Cardiac septum (tissue), 1 donor: ENCODE results near the gene ZC3H12C. TPM values are rescaled to one million over a fixed set of nuclear protein-coding genes. Genes with fewer than 3 reads are reported as not detected.
"Not testable (repeated sequence)": the region's sequence is repeated elsewhere in the genome, so short reads cannot be mapped to it uniquely, and the experiment has no call there.

Experiments used
- DNase-seq: peaks from one replicate; pipeline ENCODE4 v3.0.0-alpha.2; 2020; ENCODE audit warnings: low spot score
- intact Hi-C: fragments of 100-400 bp; cut with DNase I; formaldehyde crosslinking; loops from one replicate; pipeline ENCODE4 v1.14.0; 2022
- total RNA-seq: library from RNA; stranded (reverse); fragmentation: NEBNext Ultra II Directional; extraction: Animal tissue kit (Norgen Biotek cat#: 25700); gene quantifications from one replicate; pipeline ENCODE4 v1.2.1, GENCODE V29; 2021
- donor health status: DM: no; HTN: no; CAD: no.

Gene ZC3H12C
- total RNA-seq, 1 donor from 2014 or later = 20.0 TPM

- no peak for DNase-seq
- intact Hi-C loops = no loop called here
These were observed 105.0 kb downstream of the ZC3H12C start for GRCh38 chr11:110198031-110198729.

GRCh38 chr11:110199184-110199981 lies 106.2 kb downstream of the ZC3H12C start:
- intact Hi-C loops = no loop called here
- no peak for DNase-seq

GRCh38 chr11:110200241-110200640 lies 107.0 kb downstream of the ZC3H12C start:
- no peak for DNase-seq
- intact Hi-C loops = loop anchor here (2.0 to 10.0 kb wide), 4 partner anchors 177 to 1035 kb away; no protein-coding TSS in a partner anchor

DNA sequence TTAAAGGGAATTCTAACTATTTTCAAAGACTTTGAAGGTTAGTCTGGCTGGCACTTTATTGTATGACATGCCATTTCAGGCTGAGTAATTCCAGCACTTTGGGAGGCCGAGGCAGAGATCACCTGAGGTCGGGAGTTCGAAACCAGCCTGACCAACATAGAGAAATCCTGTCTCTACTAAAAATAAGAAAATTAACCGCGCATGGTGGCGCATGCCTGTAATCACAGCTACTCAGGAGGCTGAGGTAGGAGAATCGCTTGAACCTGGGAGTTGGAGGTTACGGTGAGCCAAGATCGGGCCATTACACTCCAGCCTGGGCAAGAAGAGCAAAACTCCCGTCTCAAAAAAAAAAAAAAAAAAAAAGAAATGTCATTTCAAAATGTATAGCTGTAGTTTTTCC lies 107.6 kb downstream of the ZC3H12C start:
- DNase-seq = no peak
- intact Hi-C loops = loop anchor here (1.0 to 10.0 kb wide), 5 partner anchors 164 to 1034 kb away; no protein-coding TSS in a partner anchor

DNA sequence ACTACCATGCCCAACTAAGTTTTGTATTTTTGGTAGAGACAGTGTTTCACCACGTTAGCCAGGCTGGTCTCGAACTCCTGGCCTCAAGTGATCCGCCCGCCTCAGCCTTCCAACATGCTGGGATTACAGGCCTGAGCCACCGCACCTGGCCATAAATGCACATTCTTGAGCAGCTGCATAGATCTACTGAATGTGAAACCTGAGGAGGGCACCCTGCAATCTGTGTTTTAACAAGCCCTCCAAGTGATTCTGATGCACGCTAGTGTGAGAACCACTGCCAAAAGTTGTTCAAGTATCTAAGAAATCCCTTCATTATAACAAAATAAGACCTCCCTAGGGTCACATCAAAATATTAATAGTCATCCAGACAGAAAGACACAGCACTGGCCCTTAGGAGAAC lies 113.9 kb downstream of the ZC3H12C start:
- intact Hi-C loops = loop anchor here (10.0 kb wide), 2 partner anchors 262 to 1028 kb away; no protein-coding TSS in a partner anchor

GRCh38 chr11:110208678-110209312 lies 115.6 kb downstream of the ZC3H12C start:
- intact Hi-C loops = loop anchor here (10.0 kb wide), 2 partner anchors 264 to 1026 kb away; no protein-coding TSS in a partner anchor

More for the DNA sequence above, 113.9 kb downstream of the ZC3H12C start:
- DNase-seq = no peak

GRCh38 chr11:110209313-110209694 lies 116.1 kb downstream of the ZC3H12C start:
- intact Hi-C loops = loop anchor here (10.0 kb wide), 2 partner anchors 265 to 1025 kb away; no protein-coding TSS in a partner anchor
- DNase-seq = not testable (repeated sequence)

More at GRCh38 chr11:110208678-110209312, 115.6 kb downstream of the ZC3H12C start:
- DNase-seq = not testable (repeated sequence)

- DNase-seq = no peak
- intact Hi-C loops = no loop called here
These were observed 124.2 kb downstream of the ZC3H12C start for GRCh38 chr11:110217223-110217877.

- intact Hi-C loops = no loop called here
- DNase-seq = no peak
These were observed 124.7 kb downstream of the ZC3H12C start for GRCh38 chr11:110217936-110218335.

DNA sequence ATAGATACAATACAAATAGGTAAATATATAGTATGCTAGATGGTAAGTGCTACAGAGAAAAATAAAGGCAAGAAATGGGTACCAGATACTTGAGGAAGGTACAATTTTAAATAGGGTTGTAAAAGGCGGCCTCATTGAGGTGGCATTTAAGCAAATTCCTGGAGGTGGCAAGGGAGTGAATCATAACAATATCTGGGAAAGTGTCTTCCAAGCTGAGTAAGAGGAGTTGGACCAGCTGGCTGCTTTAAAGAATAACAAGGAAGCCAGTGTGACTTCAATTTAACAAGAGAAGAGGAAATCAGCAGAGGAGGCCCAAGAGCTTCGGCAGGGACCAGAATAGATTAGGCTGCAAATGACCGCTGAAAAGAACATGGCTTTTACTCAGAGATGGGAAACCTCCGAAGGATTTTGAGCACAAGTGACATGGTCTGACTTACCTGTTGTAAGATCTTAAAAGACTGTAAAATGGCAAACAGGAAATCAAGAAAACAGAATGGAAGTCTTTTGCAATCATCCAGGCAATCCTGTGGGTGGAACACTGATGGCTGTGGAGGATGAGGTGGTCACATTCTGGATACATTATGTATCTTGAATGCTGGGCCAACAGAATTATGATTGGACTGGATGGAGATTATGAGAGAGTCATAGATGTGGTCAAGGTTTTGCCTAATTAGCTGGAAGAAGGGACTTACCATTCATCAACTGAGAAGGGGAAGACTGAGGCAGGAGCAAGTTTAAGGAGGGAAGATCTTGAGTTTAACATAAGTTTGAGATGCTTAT lies 126.0 kb downstream of the ZC3H12C start:
- DNase-seq = no peak
- intact Hi-C loops = no loop called here

Other genes starting within 250 kb of the ZC3H12C start
- 118 TPM for gene RDX, start 203.2 kb downstream of the ZC3H12C start, total RNA-seq